ENCODE measurements around the gene UBE2V1.
A peak's percentile ranks its signal among the peaks of the same experiment; 100 is the strongest.

The UBE2V1 gene

DNA sequence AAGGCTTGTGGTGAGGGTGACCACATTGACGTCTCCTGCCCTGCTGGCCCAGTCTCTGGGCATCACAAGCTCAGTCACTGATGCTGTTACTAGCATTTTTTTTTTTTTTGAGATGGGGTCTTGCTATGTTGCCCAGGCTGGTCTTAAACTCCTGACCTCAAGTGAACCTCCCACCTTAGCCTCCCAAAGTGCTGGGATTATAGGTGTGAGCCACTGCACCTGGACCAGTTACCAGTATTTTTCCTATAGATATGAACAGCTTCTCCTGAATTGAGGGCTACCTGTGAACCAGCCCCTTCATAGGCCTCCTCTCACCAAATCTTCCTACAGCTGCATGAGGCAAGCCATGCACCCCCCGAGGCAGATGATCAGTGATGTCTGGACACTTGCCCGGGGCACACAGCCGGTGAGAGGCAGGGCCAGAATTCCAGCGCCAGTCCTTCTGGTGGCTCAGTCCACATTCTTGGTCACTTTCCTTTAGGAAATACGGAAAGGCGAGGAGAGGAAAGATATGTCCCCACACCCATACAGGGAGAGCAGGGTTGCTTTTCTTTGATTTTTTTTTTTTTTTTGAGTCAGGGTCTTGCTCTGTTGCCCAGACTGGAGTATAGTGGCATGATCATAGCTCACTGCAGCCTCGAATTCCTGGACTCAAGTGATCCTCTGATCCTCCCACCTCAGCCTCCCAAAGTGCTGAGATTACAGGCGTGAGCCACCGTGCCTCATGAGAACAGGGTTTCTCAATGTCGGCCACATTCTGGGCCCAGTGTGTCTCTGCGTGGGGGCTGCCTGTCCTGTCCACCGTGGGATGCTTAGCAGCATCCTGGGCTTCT is 50.7 kb downstream of the UBE2V1 start:
- DNase-seq (ENCODE audit: low spot score), result peak; percentile 38

GRCh38 chr20:50061151-50062005 is 51.6 kb downstream of the UBE2V1 start:
- no peak for DNase-seq (ENCODE audit: low spot score)

- no peak for DNase-seq (ENCODE audit: low spot score)
Measured at GRCh38 chr20:50058662-50059402, 54.1 kb downstream of the UBE2V1 start.

DNA sequence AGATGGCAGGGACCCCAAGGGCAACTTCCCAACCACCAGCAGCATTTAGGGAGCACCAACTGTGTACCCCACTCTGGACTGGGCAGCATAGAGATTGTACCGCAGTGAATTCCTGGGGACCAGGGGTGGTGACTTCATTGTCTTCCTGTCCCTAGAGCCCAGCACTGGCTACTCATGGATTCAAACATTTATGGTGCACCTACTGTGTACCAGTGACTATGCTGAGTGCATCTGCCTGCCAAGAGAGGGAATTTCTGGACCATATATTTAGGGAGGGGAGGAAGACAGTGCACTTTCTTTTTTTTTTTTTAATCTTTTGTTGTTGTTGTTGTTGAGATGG is 55.3 kb downstream of the UBE2V1 start:
- no peak for DNase-seq (ENCODE audit: low spot score)

DNA sequence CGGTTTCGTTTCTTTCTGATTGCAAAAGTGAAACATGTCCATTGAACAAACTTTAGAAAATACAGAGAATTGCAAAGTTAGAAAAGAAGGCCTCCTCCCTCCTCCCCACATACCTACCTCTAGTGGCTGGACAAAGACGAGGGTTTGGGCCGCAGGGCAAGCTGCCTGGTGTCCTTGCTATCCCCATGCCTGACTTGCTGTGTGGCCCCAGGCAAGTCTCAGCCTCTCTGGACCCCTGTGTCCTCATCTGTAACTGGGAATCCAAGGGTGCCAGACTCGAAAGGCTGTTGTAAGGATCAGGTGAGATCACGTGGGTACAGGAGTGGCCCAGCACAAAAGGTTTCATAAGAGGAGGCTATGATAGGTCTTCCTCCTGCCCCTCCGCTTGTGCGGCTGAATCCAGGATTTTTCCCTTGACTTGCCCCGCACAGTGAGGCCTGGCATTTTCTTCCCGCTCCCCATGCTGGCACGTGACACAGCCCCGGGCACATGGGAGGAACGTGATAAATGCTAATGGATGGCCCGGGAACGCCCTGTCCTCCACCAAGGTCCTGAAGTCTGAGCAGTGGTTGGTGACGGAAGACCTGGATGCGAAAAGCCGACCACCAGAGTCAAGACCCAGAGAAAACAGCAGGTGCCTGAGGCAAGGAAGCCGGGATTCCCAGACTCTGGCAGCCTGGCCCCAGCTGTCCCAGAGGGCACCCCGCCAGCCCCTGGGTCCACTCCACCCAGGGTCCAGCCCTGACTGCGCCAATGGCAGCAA is 55.8 kb downstream of the UBE2V1 start:
- DNase-seq (ENCODE audit: low spot score), result no peak

DNA sequence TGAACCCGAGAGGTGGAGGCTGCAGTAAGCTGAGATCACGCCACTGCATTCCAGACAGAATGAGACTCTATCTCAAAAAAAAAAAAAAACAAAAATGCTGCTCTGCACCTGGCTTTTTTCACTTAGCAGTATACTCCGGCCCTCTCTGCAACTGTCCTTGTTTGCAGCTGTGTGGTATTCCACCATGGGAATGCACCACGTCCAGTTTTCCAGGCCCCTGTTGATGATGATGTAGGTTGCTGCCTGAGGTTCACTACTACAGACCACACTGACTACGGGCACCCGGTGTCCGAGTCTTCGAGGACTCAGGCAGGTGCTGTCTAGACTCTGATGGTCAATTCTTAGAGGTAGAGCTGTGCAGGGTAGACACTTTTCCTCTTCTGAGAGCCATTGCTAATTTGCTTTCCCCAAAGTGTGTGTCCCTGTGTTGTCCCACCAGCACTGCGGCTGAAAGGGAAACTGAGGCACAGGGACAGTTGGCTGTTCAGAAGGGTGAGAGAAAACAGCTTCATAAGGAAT is 56.5 kb downstream of the UBE2V1 start:
- no peak for DNase-seq (ENCODE audit: low spot score)

DNA sequence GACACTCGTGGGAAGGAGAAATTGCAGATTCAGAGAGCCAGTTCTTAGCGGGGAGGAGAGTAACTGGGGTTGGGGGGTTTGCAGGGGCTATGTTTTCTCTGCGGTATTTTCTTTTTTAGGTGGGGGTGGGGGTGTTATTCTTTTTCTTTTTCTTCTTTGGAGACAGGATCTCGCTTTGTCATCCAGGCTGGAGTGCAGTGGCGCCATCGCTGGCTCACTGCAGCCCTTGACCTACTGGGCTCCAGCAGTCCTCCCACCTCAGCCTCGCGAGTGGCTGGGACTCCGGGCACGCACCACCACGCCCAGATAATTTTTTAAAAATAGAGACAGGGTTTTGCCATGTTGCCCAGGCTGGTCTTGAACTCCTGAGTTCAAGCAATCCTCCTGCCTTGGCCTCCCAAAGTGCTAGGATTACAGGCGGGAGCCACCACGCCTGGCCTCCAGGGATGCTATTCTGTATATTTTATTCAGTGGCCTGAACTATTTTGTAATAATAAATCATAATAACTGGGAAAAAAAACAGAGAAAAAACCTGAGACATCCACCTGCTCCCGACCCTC is 57.3 kb downstream of the UBE2V1 start:
- no peak for DNase-seq (ENCODE audit: low spot score)

GRCh38 chr20:50054626-50055511 is 58.1 kb downstream of the UBE2V1 start:
- DNase-seq (ENCODE audit: low spot score), result peak; percentile 45

DNA sequence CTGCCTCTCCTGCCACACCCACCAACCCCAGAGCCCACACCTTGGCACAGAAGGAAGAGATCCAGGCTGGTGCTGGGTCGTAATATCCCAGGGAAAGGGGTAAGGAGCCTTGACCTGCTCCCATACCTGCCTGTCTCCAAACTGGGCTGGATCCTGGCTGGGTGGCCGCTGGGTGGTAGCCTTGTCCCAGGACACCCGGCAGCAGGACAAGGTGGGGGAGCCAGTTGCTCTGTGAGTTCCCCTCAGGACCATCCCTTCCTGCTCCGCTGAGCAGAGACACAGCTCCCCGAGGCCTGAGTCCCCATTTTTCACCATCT is 58.8 kb downstream of the UBE2V1 start:
- DNase-seq (ENCODE audit: low spot score), result no peak

- DNase-seq (ENCODE audit: low spot score), result no peak
Measured at GRCh38 chr20:50053362-50054230, 59.4 kb downstream of the UBE2V1 start.

DNA sequence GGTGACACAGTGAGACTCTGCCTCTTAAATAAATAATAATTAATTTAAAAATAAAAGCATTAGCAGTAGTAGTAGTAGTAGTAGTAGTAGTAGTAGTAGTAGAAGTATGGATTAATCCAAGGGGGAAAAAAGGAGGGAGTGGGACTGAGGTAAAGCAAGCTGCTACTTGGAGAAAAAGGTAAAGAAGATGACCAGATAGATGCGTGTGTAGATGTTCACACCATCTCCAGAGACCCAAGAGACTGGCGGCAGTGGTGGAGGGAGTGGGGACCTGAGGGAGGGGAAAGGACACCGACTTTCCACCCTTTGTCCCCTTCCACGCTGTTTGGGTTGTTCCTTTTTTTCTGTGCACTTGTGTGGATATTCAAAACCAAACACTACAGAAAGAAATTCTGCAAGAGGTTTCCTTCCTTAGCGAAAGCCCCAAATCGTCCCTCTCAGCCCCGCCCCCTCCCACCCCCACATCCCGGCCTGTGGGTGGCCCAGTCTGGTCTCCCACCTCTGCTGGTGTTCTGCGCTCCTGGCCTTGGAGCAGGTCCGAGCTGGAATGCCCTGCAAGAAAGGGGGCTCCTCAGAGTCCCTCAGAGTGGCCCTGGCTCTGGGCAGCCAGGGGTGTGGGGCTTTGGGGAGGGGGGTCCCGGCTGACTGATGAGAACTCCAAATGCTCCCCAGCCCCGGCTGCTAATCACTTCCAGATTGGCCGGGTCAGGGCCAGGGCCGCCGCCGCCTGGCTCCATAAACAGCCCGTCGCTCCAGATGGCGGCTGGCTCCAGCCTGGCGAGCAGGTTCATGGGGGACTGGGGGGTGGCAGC is 60.2 kb downstream of the UBE2V1 start:
- DNase-seq (ENCODE audit: low spot score), result no peak

GRCh38 chr20:50050660-50051308 is 62.2 kb downstream of the UBE2V1 start:
- no peak for DNase-seq (ENCODE audit: low spot score)

DNA sequence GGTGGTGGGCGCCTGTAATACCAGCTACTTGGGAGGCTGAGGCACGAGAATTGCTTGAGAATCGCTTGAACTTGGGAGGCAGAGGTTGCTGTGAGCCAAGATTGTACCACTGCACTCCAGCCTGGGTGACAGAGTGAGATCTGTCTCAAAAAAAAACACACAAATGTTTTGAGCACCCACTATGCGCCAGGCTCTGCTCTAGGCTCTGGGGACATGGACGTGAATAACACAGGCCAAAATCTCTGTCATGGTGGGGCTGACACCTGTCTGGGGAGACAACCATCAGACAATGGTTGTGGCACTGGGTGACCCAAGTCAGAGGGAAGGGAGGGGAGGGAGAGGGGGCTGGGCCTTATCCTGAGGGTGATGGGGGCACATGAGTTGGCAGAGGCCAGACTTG is 62.7 kb downstream of the UBE2V1 start:
- no peak for DNase-seq (ENCODE audit: low spot score)

DNA sequence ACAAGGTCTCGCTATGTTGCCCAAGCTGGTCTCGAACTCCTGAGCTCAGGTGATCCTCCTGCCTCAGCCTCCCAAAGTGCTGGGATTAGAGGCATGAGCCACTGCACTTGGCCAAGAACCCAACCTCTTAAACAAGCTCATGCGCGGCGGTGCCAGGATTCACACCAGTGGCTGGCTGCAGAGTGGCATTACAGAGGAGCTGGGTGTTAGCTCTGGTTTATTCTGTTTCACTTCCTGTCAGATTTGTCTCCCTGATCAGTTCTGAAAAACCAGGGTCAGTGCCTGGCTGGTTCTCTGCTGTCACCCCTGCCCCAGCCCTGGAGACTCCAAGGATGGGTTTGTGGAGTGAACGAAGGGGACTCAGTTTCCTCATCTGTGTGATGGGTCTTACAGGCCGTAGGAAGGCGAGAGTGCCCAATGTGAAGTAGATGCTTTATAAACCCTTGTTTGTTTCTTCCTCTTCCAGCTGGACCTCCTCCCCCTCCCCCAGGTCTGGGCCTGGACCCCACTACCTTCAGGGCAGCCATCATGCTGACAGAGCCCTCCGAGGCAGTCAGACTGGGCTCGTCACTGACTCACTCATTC is 63.4 kb downstream of the UBE2V1 start:
- DNase-seq (ENCODE audit: low spot score), result no peak

- peak; percentile 81 for DNase-seq (ENCODE audit: low spot score)
Measured at GRCh38 chr20:50048420-50049166, 64.4 kb downstream of the UBE2V1 start.

DNA sequence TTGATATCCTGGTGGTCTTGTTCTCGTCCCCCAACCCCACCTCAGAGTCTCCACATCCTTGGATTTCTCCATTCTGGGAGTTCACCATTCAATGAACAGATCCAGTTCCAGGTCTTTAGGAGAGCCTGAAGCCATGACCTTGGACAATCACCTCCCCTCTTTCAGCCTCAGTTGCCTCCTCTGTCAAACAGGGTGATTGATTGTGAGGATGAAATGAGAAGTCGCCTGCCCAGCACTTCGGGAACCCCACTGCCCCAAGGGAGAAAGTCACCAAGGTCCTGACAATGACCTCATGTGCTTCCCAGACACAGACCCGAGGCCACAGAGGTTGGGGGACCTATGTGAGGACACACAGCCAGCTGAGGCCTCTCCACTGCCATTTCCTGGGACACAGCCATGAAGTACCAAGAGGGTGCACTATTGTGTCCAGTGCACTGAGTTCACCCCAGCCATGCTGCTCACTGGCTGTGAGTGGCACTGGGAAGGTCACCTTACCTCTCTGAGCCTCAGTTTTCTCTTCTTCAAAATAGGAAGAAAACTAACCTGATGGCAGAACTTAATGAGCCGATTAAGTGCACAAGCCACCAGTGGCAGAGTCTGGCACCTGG is 68.5 kb downstream of the UBE2V1 start:
- DNase-seq (ENCODE audit: low spot score), result no peak
